NCI-H1048 (cell line): ENCODE measurements around the gene STARD10.

ENCODE experiments used
- DNase-seq: peaks from one replicate; lab custom pipeline; 2025; lab: John Stamatoyannopoulos, UW

The STARD10 gene

GRCh38 chr11:72744474-72744873 lies 49.4 kb downstream of the STARD10 start:
- no peak for DNase-seq

GRCh38 chr11:72743321-72744221 lies 50.3 kb downstream of the STARD10 start:
- no peak for DNase-seq

GRCh38 chr11:72742513-72743320 lies 51.1 kb downstream of the STARD10 start:
- DNase-seq: no peak

- no peak for DNase-seq
Measured at GRCh38 chr11:72741849-72742512, 51.9 kb downstream of the STARD10 start.

GRCh38 chr11:72741429-72741833 lies 52.4 kb downstream of the STARD10 start:
- no peak for DNase-seq

GRCh38 chr11:72740562-72741428 lies 53.1 kb downstream of the STARD10 start:
- DNase-seq: no peak

- no peak for DNase-seq
Measured at GRCh38 chr11:72740060-72740424, 53.8 kb downstream of the STARD10 start.

- no peak for DNase-seq
Measured at GRCh38 chr11:72739240-72740059, 54.4 kb downstream of the STARD10 start.

- DNase-seq: no peak
Measured at GRCh38 chr11:72738199-72739141, 55.4 kb downstream of the STARD10 start.

- DNase-seq: no peak
Measured at GRCh38 chr11:72737336-72737735, 56.5 kb downstream of the STARD10 start.

GRCh38 chr11:72736452-72737069 lies 57.3 kb downstream of the STARD10 start:
- DNase-seq: no peak

- no peak for DNase-seq
Measured at GRCh38 chr11:72735495-72736027, 58.3 kb downstream of the STARD10 start.

GRCh38 chr11:72732329-72732728 lies 61.5 kb downstream of the STARD10 start:
- DNase-seq: no peak

GRCh38 chr11:72730737-72731136 lies 63.1 kb downstream of the STARD10 start:
- DNase-seq: no peak

- no peak for DNase-seq
Measured at GRCh38 chr11:72730243-72730642, 63.6 kb downstream of the STARD10 start.

- DNase-seq: no peak
Measured at GRCh38 chr11:72727521-72727920, 66.3 kb downstream of the STARD10 start.

GRCh38 chr11:72726266-72727220 lies 67.3 kb downstream of the STARD10 start:
- no peak for DNase-seq

GRCh38 chr11:72725724-72726028 lies 68.2 kb downstream of the STARD10 start:
- DNase-seq: no peak
